GM19397 (cell line): ENCODE results near the gene PTGFRN.

Experiments used
- ATAC-seq: cut with Tn5 transposase; IDR thresholded peaks from one replicate; pipeline ENCODE4 v1.9.1; 2021; ENCODE audit warnings: mild to moderate bottlenecking, moderate library complexity; ENCODE audit not compliant: unreplicated experiment

The PTGFRN gene

GRCh38 chr1:116991918-116992317 is 82.2 kb downstream of the PTGFRN start:
- no peak for ATAC-seq

- no peak for ATAC-seq
Measured at GRCh38 chr1:116993286-116993685, 83.6 kb downstream of the PTGFRN start.

- no peak for ATAC-seq
Measured at GRCh38 chr1:116994411-116994810, 84.7 kb downstream of the PTGFRN start.

- no peak for ATAC-seq
Measured at GRCh38 chr1:116997066-116997465, 87.3 kb downstream of the PTGFRN start.

GRCh38 chr1:116997636-116998035 is 87.9 kb downstream of the PTGFRN start:
- no peak for ATAC-seq

GRCh38 chr1:116999596-116999995 is 89.9 kb downstream of the PTGFRN start:
- ATAC-seq = no peak

GRCh38 chr1:117000142-117000541 is 90.4 kb downstream of the PTGFRN start:
- ATAC-seq = no peak

- ATAC-seq = peak; percentile 91
Measured at GRCh38 chr1:117001254-117001927, 91.7 kb downstream of the PTGFRN start, which contains the start of gene CD101. Gene CD101 (plus strand): TSS chr1:117001760. CDS start chr1:117001818, 58 bp downstream.

- no peak for ATAC-seq
Measured at GRCh38 chr1:117003223-117003875, 93.6 kb downstream of the PTGFRN start.

- no peak for ATAC-seq
Measured at GRCh38 chr1:117007719-117008013, 98.0 kb downstream of the PTGFRN start.

GRCh38 chr1:117008656-117009055 is 98.9 kb downstream of the PTGFRN start:
- no peak for ATAC-seq

GRCh38 chr1:117009132-117009531 is 99.4 kb downstream of the PTGFRN start:
- no peak for ATAC-seq

- no peak for ATAC-seq
Measured at GRCh38 chr1:117010310-117010969, 100.7 kb downstream of the PTGFRN start.

GRCh38 chr1:117011334-117011733 is 101.6 kb downstream of the PTGFRN start:
- no peak for ATAC-seq

- ATAC-seq = no peak
Measured at GRCh38 chr1:117013309-117013858, 103.7 kb downstream of the PTGFRN start.

GRCh38 chr1:117014209-117014608 is 104.5 kb downstream of the PTGFRN start:
- ATAC-seq = no peak

GRCh38 chr1:117015724-117016123 is 106.0 kb downstream of the PTGFRN start:
- ATAC-seq = no peak

GRCh38 chr1:117017062-117017461 is 107.3 kb downstream of the PTGFRN start:
- ATAC-seq = no peak

GRCh38 chr1:117017648-117018047 is 107.9 kb downstream of the PTGFRN start:
- no peak for ATAC-seq

- no peak for ATAC-seq
Measured at GRCh38 chr1:117020526-117021156, 110.9 kb downstream of the PTGFRN start.

GRCh38 chr1:117022114-117022513 is 112.4 kb downstream of the PTGFRN start:
- no peak for ATAC-seq
